GM18505 (cell line): ENCODE results near the gene GLYAT.

Experiments
- ATAC-seq: cut with Tn5 transposase; IDR thresholded peaks from one replicate; pipeline ENCODE4 v1.9.1; 2021; ENCODE audit not compliant: unreplicated experiment
- POLR2A ChIP-seq: IDR thresholded peaks from 4 replicates; pipeline ENCODE4 v1.6.1; 2011; ENCODE audit warnings: borderline replicate concordance; ENCODE audit not compliant: insufficient read depth, insufficient read length; ENCODE audit errors: extremely low read depth

Gene GLYAT

DNA sequence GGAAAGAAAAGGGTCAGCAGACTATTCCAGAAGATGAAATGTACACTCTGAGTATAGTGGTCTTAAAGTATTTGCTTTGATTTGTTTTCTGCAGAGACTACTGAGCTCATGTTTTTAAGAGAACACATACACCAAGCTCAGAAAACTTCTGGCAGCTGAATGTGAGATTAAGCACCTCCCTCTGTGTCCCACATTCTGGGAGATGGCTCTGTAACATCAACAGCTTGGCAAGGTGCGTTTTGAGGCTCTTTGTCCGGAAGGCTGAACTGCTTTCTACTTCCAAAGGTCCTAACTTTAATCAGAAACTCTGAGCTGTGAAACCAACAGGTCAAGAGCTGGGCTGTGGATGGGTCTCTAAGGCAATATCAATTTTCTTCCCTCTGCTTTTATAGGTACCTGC is 36.4 kb upstream of the GLYAT start:
- ATAC-seq = no peak
- TF ChIP-seq POLR2A = no peak

DNA sequence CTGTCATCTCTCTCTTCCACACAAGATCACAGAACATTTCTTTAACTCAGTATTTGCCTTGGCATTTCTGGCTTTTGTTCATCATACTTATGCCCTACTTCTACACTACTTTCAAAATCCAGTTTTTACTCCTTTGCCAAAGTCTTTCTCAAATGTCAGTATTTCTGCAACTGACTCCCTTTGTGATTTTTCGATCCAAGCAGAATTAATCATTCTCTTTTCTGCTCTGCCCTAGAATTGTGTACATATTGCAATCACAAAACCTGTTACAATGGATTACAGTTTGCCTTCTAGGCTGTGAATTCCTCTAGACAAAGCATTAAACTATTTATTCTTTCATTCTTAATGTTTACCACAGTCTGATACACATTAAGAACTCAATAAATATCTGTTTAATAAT is 33.3 kb upstream of the GLYAT start:
- no peak for TF ChIP-seq POLR2A
- no peak for ATAC-seq

DNA sequence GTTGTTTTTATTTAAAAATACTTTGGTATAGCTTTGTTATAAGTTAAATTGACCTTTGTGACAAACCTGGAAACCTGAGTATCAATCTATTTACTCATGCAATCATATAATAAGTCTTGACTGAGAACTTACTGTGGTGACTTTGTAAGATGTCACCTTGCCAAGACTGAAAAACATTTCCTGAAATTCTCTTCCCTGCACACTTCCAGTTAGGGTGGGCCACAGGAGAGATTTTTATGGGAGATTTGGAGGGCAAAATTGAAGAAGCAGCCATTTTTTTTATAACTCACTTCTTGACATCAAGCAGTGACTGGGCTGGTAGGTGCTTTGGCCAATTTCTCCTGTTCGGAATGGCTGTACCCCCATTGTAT is 31.4 kb upstream of the GLYAT start:
- TF ChIP-seq POLR2A = no peak
- ATAC-seq = no peak

DNA sequence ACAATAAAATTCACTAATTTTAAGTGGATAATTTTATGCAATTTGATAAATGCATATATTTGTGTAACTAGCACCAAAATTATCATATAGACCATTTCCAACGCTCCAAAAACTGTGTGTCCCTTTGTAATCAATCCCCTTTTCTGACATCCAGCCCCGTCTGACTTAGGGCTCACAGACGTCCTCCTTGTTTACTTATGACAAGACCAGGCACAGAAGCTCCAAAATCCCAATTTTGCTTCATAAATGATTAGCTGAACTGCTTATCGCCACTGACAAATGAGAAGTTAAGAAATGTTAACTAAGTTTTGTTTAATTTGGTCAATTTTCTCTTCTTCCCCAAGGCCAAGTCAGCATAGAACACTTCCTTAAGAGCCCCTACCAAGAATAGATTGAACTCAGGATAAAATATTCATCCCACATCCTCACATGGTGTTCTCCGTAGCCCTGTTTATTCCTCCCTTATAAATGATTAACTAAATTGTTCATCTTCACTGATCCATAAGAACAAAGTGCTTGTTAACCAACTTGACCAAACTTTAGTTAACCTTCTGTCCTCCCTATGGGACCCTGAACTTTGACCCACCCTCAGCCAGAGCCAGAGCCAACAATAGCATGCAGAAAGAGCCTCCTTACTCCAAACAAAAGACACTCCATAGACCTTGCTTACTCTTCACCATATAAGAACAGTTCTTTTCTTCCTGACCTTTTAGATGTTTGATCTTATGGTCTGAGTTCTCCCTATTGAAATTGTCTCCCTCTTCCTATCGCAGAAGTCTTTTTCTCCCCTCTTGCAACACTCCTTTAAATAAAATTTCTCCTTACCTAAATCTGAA is 30.8 kb upstream of the GLYAT start:
- no peak for TF ChIP-seq POLR2A
- no peak for ATAC-seq

DNA sequence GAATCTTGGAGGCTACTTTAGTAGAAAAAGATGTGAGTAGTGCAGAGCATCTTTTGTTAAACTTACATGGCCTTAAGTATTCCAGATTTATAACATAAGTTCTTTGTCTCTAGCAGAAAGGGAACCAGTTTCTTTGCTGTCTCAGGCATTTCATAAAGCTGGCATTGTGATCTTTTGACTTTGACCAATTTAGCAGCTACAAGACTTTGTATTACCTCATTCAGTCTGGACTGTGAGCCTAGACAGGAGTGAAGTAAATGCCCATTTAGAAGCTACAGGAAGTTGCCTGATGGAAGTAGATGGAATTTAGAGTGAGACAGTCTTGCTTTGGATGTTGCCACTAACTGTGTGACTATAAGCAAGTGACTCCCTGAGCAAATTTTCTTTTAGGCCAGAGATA is 25.7 kb upstream of the GLYAT start:
- no peak for TF ChIP-seq POLR2A
- ATAC-seq = no peak

DNA sequence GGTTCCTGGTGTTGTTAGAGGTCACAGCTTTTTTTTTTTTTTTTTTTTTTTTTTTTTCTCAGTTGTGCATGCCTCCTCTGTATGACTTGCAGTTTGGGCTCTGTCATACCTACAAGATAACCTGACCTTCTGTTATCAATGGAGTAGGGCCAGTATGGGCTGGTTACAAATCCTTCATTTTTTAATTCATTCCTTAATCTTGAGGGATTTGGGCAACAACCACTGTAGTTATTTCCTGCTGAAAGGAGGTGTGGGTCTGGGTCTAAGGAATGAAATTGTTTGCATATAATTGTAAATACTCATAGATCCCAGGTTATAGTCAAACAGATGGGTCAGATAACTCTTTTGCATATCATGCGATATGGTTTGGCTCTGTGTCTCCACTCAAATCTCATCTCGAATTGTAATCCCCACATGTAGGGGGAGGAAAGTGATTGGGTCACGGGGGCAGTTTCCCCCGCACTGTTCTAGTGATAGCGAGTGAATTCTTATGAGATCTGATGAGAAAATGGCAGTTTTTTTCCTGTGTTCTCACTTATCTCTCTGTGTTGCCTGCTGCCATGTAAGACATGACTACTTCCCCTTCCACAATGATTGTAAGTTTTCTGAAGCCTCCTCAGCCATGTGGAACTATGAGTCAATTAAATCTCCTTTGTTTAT is 14.1 kb upstream of the GLYAT start:
- TF ChIP-seq POLR2A = no peak
- ATAC-seq = no peak

DNA sequence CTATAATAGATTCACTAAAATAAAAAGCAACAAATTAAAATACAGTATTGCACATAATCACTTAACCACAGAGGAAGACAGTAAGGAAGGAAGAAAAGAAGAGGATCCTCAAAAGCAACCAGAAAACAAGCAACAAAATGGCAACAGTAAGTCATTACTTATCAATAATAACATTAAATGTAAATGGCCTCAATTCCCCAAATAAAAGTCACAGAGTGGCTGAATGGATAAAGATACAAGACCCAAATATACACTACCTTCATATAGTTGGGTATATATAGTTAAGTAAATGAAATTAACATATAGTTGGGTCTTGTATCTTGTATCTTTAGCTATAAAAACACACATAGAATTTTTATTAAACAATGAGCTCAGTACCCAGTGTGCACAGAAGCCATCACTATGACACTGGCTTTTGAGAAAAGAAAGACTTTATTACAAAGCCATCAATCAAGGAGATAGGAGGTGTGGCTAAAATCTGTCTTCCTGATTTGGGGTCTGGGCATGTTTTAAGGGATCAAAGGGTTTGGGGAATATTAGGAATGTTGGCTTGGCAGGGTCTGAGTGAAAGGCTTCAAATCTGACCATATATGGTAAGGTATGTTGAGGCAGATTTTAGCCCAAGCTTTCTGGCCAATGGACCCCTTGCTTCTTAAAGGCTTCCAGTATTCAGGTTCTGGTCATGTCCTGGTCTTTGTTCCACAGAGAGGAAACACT is 13.4 kb upstream of the GLYAT start:
- no peak for TF ChIP-seq POLR2A
- no peak for ATAC-seq

DNA sequence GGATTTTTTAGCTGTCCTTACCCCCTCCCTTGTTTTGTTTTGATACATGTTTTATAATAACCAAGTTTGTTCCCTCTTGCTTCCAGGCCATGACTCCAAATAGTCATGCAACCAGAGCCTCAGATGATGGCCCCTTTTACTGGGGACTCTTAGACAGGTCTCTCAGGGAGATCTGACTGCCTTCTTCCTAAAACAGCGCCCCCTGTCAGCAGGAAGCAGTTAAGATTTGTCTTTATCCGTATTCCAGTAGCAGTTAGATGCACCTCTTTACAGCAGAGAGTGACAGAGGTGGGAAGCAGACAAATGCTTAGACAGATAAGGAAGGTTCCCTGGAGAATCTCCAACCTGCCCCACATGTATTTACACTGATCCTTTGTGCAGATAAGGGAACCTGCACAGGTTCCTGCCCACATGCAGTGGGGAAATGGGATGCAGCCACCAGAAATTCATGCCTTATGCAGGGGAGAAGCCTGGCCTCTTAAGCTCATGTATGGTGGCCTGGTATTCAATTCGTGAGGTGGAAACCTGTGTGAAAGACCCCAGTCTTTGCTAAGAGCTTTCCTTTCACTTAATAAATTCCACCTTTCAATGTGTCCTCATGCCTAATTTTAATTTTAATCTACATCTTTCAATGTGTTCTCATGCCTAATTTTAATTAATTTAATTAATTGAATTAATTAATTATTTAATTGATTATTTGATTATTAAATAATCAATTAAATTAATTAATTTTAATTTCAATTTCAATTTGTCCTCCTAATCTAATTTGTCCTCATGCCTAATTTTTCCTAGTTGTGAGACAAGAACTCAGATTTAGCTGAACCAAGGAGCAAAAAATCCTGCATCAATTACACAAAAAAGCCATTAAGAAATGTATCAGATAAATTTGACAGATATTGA is 11.5 kb upstream of the GLYAT start:
- ATAC-seq = no peak

DNA sequence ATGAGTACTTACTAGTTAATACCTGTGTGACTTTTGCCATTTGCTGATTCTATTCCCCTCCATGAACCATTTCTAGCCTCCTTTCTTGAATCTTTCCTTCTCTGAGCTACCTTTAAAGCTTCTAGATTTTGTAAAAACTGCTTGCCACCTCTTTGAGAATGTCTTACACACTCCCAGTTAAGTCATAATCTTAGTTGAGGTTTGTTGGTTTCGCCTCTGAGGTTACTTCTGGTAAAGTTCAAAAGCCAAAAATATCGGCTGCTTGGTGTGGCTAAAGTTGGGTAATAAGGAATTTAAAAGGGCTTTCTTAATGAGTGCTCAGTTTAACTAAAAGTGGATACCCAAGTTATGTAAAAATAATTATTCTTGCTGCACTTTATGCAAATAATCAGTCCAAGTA is 10.4 kb upstream of the GLYAT start:
- no peak for TF ChIP-seq POLR2A
- no peak for ATAC-seq

More for the DNA sequence above, 11.5 kb upstream of the GLYAT start:
- TF ChIP-seq POLR2A = no peak

DNA sequence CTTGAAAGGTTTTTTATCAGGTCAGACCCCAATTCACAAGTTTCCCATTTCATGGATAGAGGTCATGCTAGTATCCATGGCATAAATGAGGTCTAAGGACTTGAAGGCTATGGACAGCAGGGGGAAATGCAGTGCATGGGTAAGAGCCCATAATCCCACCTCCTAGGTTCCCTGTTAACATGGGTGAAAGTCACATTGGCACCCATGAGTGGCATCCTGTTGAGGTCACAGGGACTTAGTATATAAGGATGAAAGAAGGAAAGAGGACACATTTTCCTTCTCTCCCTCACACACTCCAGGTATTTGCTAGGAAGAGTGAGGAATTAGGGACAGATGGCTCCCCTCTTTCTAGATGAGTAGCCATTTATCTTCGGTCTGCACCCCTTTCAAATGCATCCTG is 9.4 kb upstream of the GLYAT start:
- ATAC-seq = no peak
- no peak for TF ChIP-seq POLR2A

DNA sequence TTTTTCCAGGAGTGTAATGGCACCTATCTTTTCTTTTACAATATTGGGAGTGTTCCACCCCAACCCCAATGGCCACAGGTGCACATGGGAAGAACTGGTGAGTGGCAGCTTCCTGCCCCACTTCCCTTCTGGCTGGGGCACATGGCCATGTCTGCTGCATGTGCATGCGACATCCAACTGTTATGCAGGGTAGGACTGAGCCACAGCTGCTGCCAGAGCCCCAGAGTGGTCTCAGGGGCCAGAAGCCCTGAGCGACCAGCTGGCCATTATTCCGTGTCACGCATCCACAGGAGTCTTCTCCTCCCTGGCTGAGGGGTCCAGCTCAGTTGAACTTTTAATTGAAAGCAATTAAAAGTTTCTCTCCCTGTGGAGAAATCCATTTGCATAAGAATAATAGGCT is 8.7 kb upstream of the GLYAT start:
- no peak for TF ChIP-seq POLR2A
- ATAC-seq = no peak

DNA sequence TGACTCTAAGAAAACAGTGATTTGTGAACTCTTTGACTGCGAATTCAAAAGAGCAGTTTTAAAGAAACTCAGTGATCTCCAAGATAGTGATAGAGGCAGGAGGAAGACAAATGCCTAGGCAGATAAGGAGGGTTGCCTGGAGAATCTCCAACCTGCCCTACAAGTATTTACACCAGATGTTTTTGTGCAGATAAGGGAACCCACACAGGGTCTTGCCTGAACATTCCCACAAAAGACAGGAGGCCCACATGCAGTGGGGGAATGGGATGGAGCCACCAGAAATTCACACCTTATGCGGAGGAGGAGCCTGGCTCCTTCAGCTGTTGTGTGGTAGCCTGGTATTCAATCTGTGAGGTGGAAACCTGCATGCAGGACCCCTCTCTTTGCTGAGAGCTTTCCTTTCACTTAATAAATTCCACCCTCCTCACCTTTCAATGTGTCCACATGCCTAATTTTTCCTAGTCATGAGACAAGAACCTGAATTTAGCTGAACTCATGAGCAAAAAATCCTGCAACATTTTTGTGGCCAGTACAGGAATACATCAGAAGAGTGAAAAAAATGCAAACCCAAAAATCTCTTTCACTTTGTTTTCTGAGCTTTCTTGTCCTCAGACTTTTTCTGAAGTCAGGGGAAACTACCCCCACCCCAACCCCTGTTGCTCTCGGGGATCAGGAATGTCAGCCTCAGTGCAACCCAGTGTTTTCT is 8.1 kb upstream of the GLYAT start:
- no peak for ATAC-seq
- TF ChIP-seq POLR2A = no peak
